ENCODE results near the gene TASP1. TPM values are rescaled to one million over a fixed set of nuclear protein-coding genes. Genes with fewer than 3 reads are reported as not detected.

TASP1 gene
- total RNA-seq, 1 donor from 2014 or later, result 15.9 TPM

- no peak for TF ChIP-seq CTCF (IDR thresholded peaks at IDR 0.05; ENCODE audit: unreplicated experiment)
Observed at GRCh38 chr20:13452470-13453124, 186.1 kb downstream of the TASP1 start.

GRCh38 chr20:13449868-13450434, 188.8 kb downstream of the TASP1 start:
- no peak for TF ChIP-seq CTCF (IDR thresholded peaks at IDR 0.05; ENCODE audit: unreplicated experiment)
- no peak for DNase-seq (ENCODE audit: low spot score)
- Mint-ChIP-seq H3K27ac (ENCODE audit: unreplicated experiment) (no peak overlapping the region), H3K27me3 (ENCODE audit: unreplicated experiment) (peaks cover 3% of the 10 kb centered on the region), H3K36me3 (ENCODE audit: low read depth, unreplicated experiment) (peaks cover 6% of the 10 kb centered on the region), H3K4me1 (ENCODE audit: unreplicated experiment) (peaks cover 14% of the 10 kb centered on the region), H3K9me3 (ENCODE audit: unreplicated experiment) (no peaks in the 10 kb centered on the region), H3K4me3 (ENCODE audit: unreplicated experiment) (no peak overlapping the region)

More at GRCh38 chr20:13452470-13453124, 186.1 kb downstream of the TASP1 start:
- no peaks in the 10 kb centered on the region for H3K9me3 Mint-ChIP-seq (ENCODE audit: unreplicated experiment)
- no peak overlapping the region for H3K4me3 Mint-ChIP-seq (ENCODE audit: unreplicated experiment)
- H3K27ac Mint-ChIP-seq (ENCODE audit: unreplicated experiment), result no peak overlapping the region
- H3K36me3 Mint-ChIP-seq (ENCODE audit: low read depth, unreplicated experiment), result peaks cover 6% of the 10 kb centered on the region
- DNase-seq (ENCODE audit: low spot score), result no peak
- peaks cover 16% of the 10 kb centered on the region for H3K4me1 Mint-ChIP-seq (ENCODE audit: unreplicated experiment)
- peaks cover 3% of the 10 kb centered on the region for H3K27me3 Mint-ChIP-seq (ENCODE audit: unreplicated experiment)

- Mint-ChIP-seq H3K4me3 (ENCODE audit: unreplicated experiment) (no peak overlapping the region), H3K27me3 (ENCODE audit: unreplicated experiment) (no peaks in the 10 kb centered on the region), H3K9me3 (ENCODE audit: unreplicated experiment) (no peaks in the 10 kb centered on the region), H3K4me1 (ENCODE audit: unreplicated experiment) (peaks cover 3% of the 10 kb centered on the region), H3K36me3 (ENCODE audit: low read depth, unreplicated experiment) (peaks cover 6% of the 10 kb centered on the region), H3K27ac (ENCODE audit: unreplicated experiment) (no peak overlapping the region)
- no peak for TF ChIP-seq CTCF (IDR thresholded peaks at IDR 0.05; ENCODE audit: unreplicated experiment)
- no peak for DNase-seq (ENCODE audit: low spot score)
Observed at GRCh38 chr20:13447385-13448180, 191.1 kb downstream of the TASP1 start.

- Mint-ChIP-seq H3K9me3 (ENCODE audit: unreplicated experiment) (peaks cover 4% of the 10 kb centered on the region), H3K4me1 (ENCODE audit: unreplicated experiment) (peaks cover 3% of the 10 kb centered on the region), H3K36me3 (ENCODE audit: low read depth, unreplicated experiment) (peaks cover 4% of the 10 kb centered on the region), H3K27ac (ENCODE audit: unreplicated experiment) (no peak overlapping the region), H3K27me3 (ENCODE audit: unreplicated experiment) (peaks cover 1% of the 10 kb centered on the region), H3K4me3 (ENCODE audit: unreplicated experiment) (no peak overlapping the region)
- TF ChIP-seq CTCF (IDR thresholded peaks at IDR 0.05; ENCODE audit: unreplicated experiment), result no peak
- no peak for DNase-seq (ENCODE audit: low spot score)
Observed at GRCh38 chr20:13443690-13444089, 195.0 kb downstream of the TASP1 start.
